NB4 (cell line): Measurements from ENCODE around the gene MRM2.

Experiments
- DNase-seq: peaks from one replicate; pipeline ENCODE4 v3.0.0; 2010; ENCODE audit warnings: low read depth
- H3K4me3 ChIP-seq: one replicate; pipeline ENCODE4 v1.5.1; 2011; ENCODE audit warnings: mild to moderate bottlenecking, low read depth, low read length, moderate library complexity
- CTCF ChIP-seq: IDR thresholded peaks from one replicate; pipeline ENCODE4 v1.5.1; 2012; ENCODE audit warnings: low read depth, low read length
- MAX ChIP-seq: IDR thresholded peaks from 2 replicates; pipeline ENCODE4 v1.6.1; 2011; ENCODE audit warnings: low read depth, low read length
- MYC ChIP-seq: IDR thresholded peaks from 2 replicates; pipeline ENCODE4 v1.6.1; 2011; ENCODE audit warnings: low read depth, low read length
- POLR2A ChIP-seq: IDR thresholded peaks from 2 replicates; pipeline ENCODE4 v1.6.1; 2011; ENCODE audit warnings: mild to moderate bottlenecking; ENCODE audit not compliant: insufficient read length; ENCODE audit errors: extremely low read depth

The MRM2 gene

DNA sequence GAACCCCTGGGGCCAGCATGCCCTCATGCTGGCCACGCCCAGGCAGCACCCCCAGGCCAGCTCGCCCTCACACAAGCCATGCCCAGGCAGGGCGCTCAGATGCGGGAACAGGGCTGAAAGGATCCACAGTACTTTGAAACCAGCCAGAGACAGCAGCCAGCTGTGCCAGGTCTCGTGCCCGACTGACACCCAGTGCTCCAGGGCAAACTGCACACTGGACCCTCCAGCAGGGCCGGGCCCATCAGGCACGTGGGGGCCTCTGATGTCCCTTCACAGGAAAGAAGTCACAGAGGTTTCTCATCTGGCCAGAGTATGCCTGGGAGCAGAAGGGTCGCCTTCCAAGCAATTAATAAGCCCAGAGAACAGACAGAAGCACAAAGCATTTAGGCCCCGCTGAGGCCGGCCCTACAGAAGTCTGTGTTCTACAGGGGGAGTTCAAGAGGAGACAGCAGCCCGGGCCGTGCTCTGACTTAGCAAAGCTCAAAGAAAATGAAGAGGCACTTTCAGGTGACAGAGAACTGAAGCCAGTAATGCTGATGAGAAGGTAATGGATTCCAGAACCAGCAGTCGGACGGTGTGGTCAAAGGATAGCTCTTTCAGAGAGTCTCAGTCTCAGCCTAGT is 30.6 kb downstream of the MRM2 start:
- no peak for DNase-seq
- TF ChIP-seq MYC (no peak), CTCF (no peak), POLR2A (no peak), MAX (no peak)
- no peak overlapping the region for H3K4me3 ChIP-seq

GRCh38 chr7:2210551-2211258 is 31.3 kb downstream of the MRM2 start:
- no peak for DNase-seq
- no peak for TF ChIP-seq MAX
- no peak overlapping the region for H3K4me3 ChIP-seq

DNA sequence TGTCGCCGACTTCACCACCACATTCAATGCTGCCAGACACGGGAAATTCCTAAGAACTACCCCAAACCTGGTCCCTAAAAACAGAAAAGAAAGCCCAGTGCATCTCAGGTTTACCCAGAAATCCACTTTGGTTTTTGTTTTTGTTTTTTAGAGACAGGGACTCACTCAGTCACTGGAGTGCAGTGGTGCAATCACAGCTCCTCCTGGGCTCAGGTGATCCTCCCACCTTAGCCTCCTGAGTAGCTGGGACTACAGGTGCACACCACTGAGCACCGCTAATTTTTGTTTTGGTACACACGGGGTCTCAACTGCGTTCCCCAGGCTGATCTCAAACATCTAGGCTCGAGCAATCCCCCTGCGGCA is 32.1 kb downstream of the MRM2 start:
- DNase-seq: no peak

GRCh38 chr7:2209146-2209960 is 32.7 kb downstream of the MRM2 start:
- TF ChIP-seq CTCF (peak; percentile 80), POLR2A (no peak), MYC (no peak)
- peak; percentile 73 for DNase-seq
- no peak overlapping the region for H3K4me3 ChIP-seq

More for the DNA sequence above, 32.1 kb downstream of the MRM2 start:
- no peak for TF ChIP-seq CTCF
- TF ChIP-seq MAX: no peak
- no peak for TF ChIP-seq POLR2A
- TF ChIP-seq MYC: no peak
- no peak overlapping the region for H3K4me3 ChIP-seq

DNA sequence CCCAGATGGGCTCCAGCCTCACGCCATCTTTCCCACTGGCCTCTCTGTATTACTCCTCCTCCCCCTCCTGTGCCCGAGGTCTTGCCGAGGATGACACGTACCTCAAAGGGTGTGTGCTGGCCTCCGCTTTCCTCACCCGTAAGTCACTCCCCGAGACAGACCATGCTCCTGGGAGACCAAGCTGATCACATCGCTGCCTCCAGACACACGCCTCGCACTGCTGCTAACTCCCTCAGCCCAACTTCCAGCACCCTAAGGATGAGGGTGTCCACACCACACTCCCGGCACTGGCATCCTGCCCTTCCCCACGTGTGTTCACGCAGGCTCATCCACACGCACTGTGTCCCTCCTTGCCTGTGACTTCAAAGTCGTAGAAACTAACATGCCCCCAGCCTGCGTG is 33.3 kb downstream of the MRM2 start:
- no peak overlapping the region for H3K4me3 ChIP-seq
- no peak for DNase-seq
- no peak for TF ChIP-seq MYC
- no peak for TF ChIP-seq POLR2A
- no peak for TF ChIP-seq CTCF
- no peak for TF ChIP-seq MAX

- TF ChIP-seq CTCF (no peak), MYC (no peak), MAX (no peak), POLR2A (no peak)
- DNase-seq: no peak
These were observed 36.8 kb downstream of the MRM2 start for GRCh38 chr7:2205036-2205780.

More at GRCh38 chr7:2205036-2205780, 36.8 kb downstream of the MRM2 start:
- H3K4me3 ChIP-seq: no peak overlapping the region
